AG09309 (cell line): ENCODE measurements around the gene ITIH4.

Experiments
- DNase-seq: peaks from one replicate; pipeline ENCODE4 v3.0.0-alpha.2; 2010; ENCODE audit warnings: low read depth
- H3K4me3 ChIP-seq: 2 replicates; pipeline ENCODE4 v1.5.1; 2011; ENCODE audit warnings: mild to moderate bottlenecking, low read depth, low read length, moderate library complexity; ENCODE audit not compliant: control insufficient read depth
- TF ChIP-seq, protein P1 (sequence below): IDR thresholded peaks from 2 replicates; pipeline ENCODE4 v1.5.1; 2011; ENCODE audit warnings: mild to moderate bottlenecking, low read depth, low read length, inconsistent platforms; ENCODE audit not compliant: insufficient read depth, control insufficient read depth; ENCODE audit errors: missing control alignments

Gene ITIH4

DNA sequence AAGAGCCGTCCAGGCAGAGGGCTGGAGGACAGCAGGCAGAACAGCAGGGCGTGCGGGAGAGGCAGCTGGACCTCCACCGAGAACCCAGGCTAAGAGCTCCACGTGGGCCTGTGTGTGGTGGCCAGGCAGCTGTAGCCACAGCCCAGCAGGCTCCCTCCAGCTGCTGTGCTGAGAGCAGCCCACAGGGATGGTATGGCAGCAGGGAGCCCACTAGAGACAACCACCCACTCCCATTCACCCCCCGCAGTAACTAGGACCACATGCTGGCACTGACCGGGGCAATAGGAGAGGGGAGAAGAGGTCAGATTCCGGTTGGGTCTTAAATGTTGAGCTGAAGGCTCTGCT, 29.9 kb upstream of the ITIH4 start:
- no peak for DNase-seq
- no peak overlapping the region for H3K4me3 ChIP-seq
- TF ChIP-seq, protein P1, sequence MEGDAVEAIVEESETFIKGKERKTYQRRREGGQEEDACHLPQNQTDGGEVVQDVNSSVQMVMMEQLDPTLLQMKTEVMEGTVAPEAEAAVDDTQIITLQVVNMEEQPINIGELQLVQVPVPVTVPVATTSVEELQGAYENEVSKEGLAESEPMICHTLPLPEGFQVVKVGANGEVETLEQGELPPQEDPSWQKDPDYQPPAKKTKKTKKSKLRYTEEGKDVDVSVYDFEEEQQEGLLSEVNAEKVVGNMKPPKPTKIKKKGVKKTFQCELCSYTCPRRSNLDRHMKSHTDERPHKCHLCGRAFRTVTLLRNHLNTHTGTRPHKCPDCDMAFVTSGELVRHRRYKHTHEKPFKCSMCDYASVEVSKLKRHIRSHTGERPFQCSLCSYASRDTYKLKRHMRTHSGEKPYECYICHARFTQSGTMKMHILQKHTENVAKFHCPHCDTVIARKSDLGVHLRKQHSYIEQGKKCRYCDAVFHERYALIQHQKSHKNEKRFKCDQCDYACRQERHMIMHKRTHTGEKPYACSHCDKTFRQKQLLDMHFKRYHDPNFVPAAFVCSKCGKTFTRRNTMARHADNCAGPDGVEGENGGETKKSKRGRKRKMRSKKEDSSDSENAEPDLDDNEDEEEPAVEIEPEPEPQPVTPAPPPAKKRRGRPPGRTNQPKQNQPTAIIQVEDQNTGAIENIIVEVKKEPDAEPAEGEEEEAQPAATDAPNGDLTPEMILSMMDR: no peak

GRCh38 chr3:52859686-52860423, 29.4 kb upstream of the ITIH4 start:
- no peak for DNase-seq
- TF ChIP-seq, protein P1: no peak
- H3K4me3 ChIP-seq: no peak overlapping the region

- H3K4me3 ChIP-seq: no peak overlapping the region
- no peak for DNase-seq
- TF ChIP-seq, protein P1: no peak
Measured at GRCh38 chr3:52857864-52858263, 27.4 kb upstream of the ITIH4 start.

- no peak for DNase-seq
- TF ChIP-seq, protein P1: no peak
- no peak overlapping the region for H3K4me3 ChIP-seq
Measured at GRCh38 chr3:52857133-52857532, 26.7 kb upstream of the ITIH4 start.

DNA sequence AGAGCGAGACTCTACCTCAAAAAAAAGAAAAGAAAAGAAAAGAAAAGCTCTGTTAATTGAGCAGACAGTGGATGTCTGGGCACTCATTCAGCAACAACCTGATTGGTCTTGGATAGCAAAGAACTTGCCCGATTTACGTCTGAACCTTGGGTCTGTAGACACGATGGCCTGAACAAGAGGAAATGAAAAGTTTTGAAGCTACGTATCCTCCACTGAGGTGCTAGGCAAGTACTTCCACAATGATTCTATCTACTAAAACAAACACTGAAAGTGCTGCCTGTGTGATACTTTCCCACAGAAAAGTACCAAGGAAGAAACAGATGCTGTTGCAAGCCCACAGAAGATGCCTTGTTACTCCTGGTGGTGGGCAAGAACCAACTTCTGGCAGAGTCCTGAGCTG, 26.2 kb upstream of the ITIH4 start:
- TF ChIP-seq, protein P1: no peak
- DNase-seq: no peak
- no peak overlapping the region for H3K4me3 ChIP-seq

DNA sequence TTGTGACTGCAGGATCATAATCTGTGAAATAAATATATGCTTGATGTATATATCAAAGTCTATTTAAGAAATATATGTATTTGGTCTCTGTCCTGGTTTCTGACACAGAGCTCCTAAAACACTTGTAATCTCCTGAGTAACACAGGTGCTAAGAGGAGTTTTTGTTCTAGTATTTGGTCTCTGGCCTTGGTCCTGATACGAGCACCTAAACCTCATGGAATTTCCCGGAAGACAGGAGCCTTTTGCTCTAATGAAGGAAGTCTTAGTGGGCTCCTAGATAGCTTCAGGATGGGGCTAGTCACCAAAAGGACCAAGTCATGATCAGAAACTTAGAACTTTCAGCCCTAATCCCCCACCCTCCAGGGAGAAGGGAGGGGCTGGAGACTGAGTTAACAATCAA, 23.5 kb upstream of the ITIH4 start:
- TF ChIP-seq, protein P1: no peak
- no peak for DNase-seq
- no peak overlapping the region for H3K4me3 ChIP-seq
